Hypothalamus (tissue), 51 donors: ENCODE results near the gene WDR86.
A peak's percentile ranks its signal among the peaks of the same experiment; 100 is the strongest.

Source experiments
- DNase-seq, 51 donors: peaks; one replicate each; lab custom pipeline; 2025; lab: John Stamatoyannopoulos, UW

The WDR86 gene

DNA sequence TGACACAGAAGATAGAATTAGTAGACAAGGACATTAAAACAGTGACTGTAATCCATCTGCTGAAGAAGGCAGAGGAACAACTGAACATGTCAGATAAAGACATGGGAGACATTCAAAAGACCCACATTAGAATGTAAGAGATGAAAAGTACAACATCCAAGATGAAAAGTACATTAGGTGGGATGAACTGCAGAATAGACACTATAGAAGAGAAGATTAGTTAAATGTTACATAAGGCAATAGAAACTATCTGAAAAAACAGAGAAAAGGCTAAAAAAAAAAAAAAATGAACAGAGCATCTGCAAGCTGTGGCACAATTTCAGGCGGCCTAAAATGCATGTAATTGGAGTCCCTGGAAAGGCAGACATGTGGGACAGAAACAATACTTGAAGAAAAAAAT lies 46.7 kb downstream of the WDR86 start:
- DNase-seq: no peak

DNA sequence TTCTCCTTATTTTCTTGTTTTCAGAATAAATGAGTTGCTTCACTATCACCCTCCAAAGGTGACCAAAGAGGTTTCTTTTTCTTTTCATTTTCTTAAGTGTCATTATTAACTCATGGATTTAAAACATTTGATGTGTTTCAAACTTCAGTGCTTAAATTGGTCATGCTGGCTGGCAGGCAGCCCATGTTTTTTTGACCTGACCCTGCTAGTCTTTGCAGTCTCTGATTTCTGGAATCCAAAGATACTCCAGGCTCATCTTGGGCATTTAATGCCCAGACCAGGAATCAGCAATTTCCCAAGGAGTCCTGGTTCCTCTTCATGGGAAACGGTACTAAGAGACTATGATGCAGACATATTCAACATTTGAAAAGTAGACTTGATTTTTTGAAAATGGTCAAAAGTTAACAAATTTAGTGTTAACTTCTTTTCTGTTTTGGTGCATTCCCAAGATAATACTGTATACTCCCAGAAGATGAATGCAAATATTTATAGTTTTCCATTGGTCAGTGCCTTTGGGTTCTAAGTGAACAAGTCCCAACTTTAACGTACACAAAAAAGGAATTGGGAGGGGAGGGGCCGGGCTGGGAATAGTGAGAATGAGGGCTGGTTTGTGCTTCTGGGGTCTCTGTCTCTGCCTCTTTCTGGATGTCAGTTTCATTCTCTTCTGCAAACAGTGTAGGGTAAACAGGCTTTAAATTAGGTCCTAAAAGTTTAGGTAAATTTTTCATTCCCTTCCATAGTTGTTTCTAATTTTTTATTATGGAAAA lies 48.5 kb downstream of the WDR86 start:
- no peak for DNase-seq

DNA sequence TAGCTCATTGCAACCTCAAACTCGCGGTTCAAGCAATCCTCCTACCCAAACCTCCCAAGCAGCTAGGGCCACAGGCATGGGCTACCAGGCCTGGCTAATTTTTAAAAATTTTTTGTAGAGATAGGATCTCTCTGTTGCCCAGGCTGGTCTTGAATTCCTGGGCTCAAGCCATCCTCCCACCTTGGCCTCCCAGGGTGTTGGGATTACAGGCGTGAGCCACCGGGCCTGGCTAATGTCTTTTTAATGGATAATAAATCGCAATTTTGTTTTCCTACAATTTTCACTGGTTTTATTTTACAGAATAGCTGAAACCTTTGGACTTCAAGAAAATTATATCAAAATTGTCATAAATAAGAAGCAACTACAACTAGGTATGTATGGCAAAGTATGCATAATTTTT lies 57.3 kb downstream of the WDR86 start:
- DNase-seq: no peak

DNA sequence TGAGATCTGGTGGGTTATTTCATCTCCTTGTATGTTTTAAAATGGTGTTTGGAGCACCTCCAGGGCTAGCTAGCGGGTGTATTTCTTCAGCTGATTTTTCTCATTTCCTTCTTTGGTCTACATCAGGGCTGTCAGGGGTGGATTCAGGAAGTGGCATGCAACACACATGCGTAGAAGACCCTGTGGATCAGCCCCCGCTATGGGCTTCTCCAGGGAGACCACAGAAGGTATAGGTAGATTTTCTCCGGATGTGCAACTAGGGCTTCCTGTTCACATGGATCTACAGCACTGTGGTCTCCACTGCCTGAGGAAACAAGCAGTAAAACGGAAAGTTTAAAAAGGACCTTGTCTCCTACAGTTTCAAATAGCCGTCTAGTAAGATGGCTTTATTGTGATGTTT lies 57.9 kb downstream of the WDR86 start:
- DNase-seq: peak in 2 of 51 donors; percentile 2 to 11

DNA sequence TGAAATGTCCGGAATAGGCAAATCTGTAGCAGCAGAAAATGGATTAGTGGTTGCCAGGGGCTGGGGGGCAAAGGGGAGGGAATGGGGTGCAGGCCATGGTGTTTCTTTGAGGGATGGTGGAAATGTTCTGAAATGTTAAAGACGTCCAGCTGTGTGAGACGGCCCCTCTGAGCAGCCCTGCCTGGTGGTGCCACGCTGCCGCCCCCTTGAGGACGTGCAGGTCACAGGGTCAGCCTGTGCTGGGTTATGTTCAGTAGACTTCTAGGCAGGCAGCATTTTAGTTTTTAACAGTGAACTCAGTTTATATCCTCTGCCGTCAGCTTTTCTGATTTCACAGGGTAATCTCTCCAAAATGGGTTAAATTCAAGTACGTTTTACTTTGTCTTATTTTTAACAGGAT lies 58.8 kb downstream of the WDR86 start:
- no peak for DNase-seq

DNA sequence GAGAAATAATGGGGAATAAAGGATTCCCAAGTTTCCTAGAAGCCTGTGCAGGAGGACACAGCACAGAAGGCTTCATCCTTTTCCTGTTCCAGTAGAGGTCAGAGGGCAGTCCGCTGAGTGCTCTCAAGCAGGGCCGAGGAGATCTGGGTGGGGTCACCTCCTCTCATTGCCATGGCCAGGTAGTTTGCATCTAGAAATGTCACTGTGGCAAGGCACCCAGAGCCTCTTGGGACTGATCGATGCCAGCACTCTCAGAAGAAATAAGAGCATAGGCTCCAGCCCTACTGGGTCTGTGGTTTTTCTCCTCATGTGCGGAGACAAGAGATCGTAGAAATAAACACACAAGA lies 60.4 kb downstream of the WDR86 start:
- DNase-seq: no peak

DNA sequence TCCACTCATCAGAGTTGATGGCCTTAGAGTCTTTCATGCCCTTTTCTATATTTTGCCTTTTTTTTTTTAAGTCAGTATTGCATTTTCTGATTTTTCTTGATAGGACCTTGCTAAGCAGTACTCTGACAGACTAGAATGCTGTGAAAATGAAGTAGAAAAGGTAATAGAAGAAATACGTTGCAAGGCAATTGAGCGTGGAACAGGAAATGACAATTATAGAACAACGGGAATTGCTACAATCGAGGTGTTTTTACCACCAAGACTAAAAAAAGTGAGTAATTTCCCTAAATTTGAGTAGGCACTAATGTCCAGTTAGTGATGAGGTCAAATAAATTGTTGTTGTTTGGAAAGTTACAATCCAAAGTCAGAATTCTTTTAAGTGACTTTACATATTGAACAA lies 60.9 kb downstream of the WDR86 start:
- DNase-seq: no peak

DNA sequence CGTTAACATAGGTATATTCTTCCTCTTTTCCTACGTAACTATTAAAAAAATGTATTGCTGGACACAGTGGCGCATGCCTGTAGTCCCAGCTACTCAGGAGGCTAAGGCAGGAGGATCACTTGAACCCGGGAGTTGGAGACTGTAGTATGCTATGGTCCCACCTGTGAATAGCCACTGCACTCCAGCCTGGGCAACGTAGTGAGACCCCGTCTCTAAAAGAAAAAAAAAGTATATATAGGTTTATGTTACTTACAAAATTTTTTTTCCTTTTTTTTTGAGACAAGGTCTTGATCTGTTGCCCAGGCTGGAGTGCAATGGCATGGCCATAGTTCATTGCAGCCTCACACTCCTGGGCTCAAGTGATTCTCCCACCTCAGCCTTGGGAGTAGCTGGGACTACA lies 62.6 kb downstream of the WDR86 start:
- DNase-seq: no peak

DNA sequence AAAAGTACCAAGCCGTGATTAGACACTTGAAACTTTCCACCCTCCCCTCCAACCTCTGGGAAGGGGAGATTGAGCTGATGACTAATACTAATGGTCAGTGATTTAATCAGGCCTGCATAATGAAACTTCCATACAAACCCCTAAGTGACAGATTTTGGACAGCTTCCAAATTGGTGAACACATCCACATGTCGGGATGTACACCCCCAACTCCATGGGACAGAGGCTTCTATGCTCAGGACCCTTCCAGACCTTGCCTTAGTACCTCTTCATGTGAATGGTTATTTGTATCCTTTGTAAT lies 63.4 kb downstream of the WDR86 start:
- no peak for DNase-seq

DNA sequence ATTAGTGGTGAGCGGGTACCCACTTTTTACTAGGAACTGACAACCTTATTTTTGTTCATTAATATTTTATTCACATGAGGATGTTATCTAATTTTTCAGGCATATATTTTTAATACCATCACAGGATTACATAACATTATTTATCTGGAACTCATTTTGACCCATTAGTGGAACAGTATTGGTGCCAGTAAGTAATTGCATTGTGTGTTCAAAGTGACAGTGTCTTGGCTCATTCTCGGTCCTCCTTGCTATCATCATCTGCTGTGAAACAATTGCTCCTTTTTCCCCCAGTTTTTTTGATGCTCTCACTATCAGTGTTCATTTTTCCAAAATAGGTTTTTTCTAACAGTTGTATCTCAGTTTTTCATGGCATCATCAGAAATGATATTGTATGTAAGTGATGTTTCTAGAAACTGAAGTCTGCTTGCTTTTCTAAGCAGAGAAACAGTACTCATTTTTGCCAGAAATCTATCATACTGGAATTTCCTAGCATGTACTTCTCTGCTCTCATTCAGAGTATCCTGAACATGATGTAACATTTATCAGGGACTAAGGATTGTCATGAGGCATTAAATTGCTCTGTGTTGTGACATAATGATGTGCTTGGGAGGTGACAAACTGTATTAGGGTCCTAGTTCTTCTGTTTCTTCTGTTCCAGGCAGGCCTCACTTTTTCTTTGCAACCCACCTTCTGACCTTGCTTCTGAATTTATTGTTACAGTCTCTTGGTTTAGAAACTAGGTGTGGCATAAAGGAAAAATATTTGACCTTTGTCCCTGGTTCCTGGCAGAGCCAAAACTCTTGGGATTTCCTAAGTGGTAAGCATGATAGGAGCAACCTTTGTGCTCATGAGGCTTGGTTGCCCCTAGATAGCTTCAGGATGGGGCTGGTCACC lies 64.0 kb downstream of the WDR86 start:
- DNase-seq: no peak

DNA sequence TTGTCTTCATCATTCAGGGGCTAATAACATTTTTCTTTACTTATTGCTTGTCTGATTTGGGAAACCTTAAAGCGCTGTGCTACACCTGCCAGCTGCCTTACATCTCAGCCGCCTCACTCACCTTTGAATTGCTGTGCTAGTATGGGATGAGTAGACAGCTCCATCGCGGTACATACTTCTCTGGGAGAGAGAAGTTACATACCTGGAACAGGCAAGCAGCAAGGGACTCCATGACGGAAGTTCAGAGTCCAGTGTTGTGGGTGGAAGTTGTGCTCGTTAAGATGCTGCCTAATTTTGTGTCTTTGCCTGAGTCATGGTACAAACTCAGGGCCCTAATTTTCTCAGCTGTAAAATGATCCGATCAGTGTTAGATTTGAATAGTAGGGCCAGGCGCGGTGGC lies 66.3 kb downstream of the WDR86 start:
- no peak for DNase-seq

DNA sequence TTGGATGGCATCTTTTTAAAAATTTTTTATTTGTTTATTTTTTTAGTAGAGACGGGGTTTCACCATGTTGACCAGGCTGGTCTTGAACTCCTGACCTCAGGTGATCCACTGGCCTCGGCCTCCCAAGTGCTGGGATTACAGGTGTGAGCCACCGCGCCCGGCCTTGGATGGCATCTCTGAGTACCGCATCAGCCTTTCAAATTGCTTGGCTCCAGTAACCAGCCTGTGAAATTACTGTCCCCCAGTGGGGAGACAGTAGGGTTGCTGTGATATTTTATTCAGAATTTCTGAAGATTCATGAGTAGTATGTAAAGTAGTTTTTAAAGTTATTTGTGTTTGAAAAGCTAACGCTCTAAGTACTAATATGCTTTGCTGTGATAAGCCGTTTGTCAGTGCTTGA lies 67.0 kb downstream of the WDR86 start:
- no peak for DNase-seq

DNA sequence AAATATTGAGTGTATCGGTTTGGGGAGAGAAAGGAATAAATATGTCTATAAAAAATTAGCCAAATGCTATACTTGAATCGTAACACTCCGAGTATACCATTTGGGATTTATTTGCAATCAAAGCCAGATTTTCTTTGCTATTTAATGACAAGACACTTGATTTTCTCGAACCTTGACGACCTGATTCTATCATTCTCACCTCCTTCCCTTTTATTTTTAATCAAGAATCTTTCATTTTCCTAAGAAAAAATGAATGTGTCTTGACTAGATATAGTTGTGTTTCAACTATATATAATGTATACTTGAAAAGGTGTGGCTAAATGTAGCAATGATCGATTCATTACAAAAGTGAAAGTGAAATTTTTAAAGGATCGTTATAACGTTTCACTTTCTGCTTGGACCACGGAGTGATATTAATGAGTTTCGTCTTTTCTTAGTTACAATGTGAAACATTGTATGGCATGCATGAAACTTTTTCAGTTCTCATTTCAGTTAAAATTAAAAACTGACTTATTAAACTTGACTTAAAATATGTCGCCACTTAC lies 67.7 kb downstream of the WDR86 start:
- DNase-seq: no peak

DNA sequence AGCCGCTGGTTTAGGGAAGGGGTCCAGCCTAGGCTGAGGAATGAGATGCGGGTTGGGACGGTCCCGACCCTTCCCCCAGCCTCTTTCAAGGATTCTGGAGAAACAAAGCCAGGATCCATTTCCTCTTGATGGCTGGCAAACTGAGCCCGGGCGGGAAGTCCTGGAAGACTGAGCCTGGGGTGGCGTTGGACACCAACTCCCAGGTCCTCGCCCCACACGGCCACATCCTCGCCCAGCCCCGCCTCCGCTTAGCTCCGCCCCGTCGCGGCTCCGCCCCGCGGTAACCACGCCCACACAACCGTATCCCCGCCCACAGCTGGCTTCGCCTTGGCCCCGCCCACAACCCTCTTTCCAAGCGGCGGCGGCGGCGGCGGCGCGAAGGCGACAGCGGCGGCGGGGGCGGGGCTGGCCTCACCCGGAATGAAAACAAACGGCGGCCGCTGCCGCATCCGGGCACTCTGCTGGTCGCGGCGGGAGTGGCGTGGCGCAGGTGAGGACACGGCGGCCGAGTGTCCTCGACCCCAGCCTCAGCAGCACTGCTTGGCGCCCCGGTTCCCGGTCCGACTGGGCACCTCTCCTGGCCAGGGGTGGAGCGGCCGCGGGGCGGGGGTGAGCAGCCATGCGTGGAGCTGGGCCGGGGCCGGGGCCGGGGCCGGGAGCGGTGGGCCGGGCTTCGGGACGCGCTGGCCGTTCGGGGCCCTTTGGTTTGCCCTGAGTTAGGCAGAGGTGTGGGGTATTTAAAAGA lies 68.3 kb downstream of the WDR86 start, which contains the start of gene NUB1:
NUB1 (plus strand) TSS at position 456 of the 745 bp plus-strand sequence. CDS start 3,538 bp downstream, outside the sequence.
- DNase-seq: peak; percentile 48 to 95 (median 85)

DNA sequence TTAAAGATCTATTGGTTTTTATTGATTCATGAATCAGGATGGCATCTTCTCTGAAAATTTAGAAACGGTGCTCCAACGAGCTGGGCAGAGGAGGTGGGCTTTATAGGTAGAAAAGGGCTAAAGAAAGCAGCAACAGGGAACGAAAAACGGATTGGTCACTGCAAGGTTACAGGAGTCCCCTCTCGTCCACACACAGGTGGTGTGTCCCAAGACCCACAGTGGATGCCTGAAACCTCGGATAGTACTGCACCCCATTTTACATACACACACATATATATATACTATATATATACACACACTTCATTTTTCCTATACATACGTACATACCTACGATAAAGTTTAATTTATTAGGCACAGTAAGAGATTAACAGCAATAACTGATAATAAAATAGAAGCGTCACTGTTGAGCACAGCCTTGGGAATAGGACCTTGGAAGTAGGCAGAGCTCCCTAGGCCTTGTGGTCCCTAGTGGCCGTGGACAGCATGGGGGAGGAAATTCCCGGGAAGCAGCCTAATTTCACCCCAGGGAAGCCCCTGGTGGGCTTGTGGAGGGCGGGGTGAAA lies 69.0 kb downstream of the WDR86 start:
- DNase-seq: no peak

DNA sequence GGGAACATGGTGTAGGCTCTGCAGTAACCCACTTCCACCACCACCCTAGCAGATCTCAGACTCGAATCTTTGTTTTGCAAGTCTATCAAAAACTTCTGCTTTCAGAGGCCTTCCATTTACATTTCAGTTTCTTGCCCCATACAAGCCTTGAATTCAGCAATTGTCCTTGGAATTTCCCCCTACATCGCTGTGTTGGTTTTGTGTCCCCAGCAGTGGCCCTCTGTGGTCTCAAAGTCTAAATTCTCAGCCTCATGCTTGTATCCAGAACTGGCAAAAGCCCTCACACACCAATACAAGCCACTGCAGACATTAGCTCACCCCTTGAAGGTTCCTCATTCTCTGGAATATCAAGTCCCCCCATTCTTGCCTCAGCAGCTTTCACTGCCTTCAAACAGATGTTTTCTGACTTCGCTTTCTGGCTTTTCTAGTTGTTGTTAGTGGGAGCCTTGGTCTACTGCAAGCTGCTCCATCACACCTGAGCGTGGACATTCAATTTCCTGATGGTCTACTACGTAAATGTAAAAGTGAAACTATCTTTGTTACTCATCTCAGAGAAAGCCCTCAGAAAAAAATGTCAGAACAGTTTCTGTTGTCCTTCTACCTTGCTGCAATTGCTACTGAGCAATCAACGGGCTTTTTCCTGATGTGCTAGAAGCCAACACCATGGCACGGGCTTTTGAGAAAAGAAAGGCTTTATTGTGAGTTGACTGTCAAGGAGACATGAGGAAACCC lies 70.0 kb downstream of the WDR86 start:
- DNase-seq: no peak

DNA sequence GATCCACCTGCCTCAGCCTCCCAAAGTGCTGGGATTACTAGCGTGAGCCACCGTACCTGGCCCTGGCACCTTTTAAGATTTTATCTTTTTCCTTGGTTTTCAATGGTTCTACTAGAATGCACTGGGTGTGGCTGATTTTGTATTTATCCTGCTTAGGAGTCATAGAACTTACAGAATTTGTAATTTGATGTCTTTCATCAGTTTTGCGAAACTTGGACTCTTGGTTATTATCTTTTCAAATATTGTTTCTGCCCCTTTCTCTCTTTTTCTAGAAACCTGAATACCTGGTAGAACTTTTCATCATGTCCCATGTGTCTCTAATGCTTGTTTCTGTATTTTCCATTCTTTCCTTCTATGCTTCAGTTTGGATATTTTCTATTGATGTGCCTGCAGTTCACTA lies 71.0 kb downstream of the WDR86 start:
- no peak for DNase-seq

DNA sequence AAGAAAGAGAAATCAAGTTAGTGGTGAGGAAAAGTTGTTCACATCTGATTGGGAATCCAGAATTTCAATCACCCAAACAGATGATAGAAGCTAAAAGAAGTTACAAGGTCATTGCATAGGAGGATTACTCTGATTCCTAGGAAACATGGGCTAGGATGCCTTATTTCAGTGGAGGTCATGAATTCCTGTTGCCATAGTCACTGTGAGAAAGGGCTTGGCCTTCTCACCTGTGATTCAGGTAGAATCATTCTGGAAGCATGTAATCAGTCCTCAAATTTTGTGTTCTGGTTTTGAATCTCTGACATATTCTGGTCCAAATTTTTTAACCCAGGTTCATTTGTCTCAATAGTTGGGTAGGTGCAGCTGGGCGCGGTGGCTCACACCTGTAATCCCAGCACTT lies 72.5 kb downstream of the WDR86 start:
- no peak for DNase-seq

DNA sequence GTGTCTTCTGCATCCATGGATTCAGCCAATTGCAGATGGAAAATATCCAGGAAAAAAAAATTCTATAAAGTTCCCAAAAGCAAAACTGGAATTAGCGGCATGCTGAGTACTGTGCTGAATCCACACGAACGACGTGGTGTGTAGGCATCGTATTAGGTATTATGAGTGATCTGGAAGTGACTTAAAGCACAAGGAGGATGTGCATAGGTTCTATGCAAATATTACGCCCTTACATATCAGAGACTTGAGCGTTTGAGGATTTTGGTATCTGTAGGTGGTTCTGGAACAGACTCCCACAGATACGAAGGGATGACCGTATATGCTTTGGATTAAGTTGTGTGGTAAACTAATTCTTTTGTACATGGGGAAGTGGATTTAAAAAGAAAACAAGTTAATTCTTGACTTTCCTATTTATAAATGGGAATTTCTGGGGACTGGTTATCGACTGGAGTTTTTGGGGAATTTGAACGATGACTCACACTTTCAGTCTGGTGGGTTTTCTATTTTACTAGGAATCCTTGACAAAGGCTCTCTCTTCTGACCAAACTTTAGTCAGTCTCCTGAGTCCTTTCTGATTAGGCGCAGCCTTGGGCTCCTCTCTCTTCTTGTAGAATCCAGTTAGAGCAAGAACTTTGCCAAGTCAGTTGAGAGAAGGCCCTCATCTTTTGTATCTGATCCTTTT lies 73.7 kb downstream of the WDR86 start:
- no peak for DNase-seq

DNA sequence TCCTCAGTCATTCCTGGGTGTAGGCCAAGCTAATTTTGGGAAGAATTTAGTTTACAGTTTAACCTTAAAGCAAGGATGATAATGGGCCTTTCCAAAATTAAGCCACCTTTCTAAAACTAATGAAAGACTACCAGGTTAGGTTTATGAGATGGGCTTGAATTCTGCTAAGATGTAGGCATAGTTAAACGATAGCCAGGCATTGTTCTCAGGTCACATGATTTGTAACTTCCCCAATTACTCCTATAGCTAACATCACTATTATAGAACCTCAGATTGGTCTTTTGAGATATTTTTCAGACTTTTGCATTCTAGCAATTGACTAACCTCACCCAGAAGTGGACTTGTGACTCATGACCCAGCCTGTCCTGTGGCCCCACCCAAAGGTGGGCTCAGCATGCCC lies 75.2 kb downstream of the WDR86 start:
- no peak for DNase-seq
